Measurements from ENCODE around the gene C1orf35.

- TF ChIP-seq EZH2 (IDR thresholded peaks at IDR 0.05; ENCODE audit: low read length, missing control alignments), result no peak
- TF ChIP-seq, protein P1, sequence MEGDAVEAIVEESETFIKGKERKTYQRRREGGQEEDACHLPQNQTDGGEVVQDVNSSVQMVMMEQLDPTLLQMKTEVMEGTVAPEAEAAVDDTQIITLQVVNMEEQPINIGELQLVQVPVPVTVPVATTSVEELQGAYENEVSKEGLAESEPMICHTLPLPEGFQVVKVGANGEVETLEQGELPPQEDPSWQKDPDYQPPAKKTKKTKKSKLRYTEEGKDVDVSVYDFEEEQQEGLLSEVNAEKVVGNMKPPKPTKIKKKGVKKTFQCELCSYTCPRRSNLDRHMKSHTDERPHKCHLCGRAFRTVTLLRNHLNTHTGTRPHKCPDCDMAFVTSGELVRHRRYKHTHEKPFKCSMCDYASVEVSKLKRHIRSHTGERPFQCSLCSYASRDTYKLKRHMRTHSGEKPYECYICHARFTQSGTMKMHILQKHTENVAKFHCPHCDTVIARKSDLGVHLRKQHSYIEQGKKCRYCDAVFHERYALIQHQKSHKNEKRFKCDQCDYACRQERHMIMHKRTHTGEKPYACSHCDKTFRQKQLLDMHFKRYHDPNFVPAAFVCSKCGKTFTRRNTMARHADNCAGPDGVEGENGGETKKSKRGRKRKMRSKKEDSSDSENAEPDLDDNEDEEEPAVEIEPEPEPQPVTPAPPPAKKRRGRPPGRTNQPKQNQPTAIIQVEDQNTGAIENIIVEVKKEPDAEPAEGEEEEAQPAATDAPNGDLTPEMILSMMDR (conservative IDR thresholded peaks at IDR 0.05 in 1 of 2, IDR thresholded peaks at IDR 0.05 in 1 of 2; ENCODE audit: low read depth in 1 of 2, low read length in 2 of 2), result no peak
These were observed 9.5 kb upstream of the C1orf35 start for GRCh38 chr1:228112617-228113016.
